ENCODE results near the gene TSHZ2. TPM values are rescaled to one million over a fixed set of nuclear protein-coding genes. Genes with fewer than 3 reads are reported as not detected.

Gene TSHZ2
- total RNA-seq, 1 donor from 2014 or later = 22.9 TPM

- Mint-ChIP-seq H3K4me1 (ENCODE audit: low read depth) (no peaks in the 10 kb centered on the region), H3K4me3 (ENCODE audit: low read depth) (no peak overlapping the region), H3K36me3 (ENCODE audit: insufficient read depth) (no peaks in the 10 kb centered on the region), H3K27ac (no peak overlapping the region), H3K27me3 (no peaks in the 10 kb centered on the region), H3K9me3 (ENCODE audit: low read depth) (peaks cover 3% of the 10 kb centered on the region)
- DNase-seq (ENCODE audit: low spot score, unreplicated experiment) = no peak
- no peak for TF ChIP-seq CTCF (IDR thresholded peaks at IDR 0.05; ENCODE audit: unreplicated experiment)
These were observed 62.7 kb downstream of the TSHZ2 start for GRCh38 chr20:53034899-53035298.

- H3K4me3 Mint-ChIP-seq (ENCODE audit: low read depth) = no peak overlapping the region
- no peak overlapping the region for H3K27ac Mint-ChIP-seq
- H3K27me3 Mint-ChIP-seq = no peaks in the 10 kb centered on the region
- no peaks in the 10 kb centered on the region for H3K36me3 Mint-ChIP-seq (ENCODE audit: insufficient read depth)
- DNase-seq (ENCODE audit: low spot score, unreplicated experiment) = no peak
- no peaks in the 10 kb centered on the region for H3K4me1 Mint-ChIP-seq (ENCODE audit: low read depth)
- no peak for TF ChIP-seq CTCF (IDR thresholded peaks at IDR 0.05; ENCODE audit: unreplicated experiment)
- peaks cover 3% of the 10 kb centered on the region for H3K9me3 Mint-ChIP-seq (ENCODE audit: low read depth)
These were observed 64.8 kb downstream of the TSHZ2 start for GRCh38 chr20:53036992-53037391.

GRCh38 chr20:53037621-53038020 is 65.5 kb downstream of the TSHZ2 start:
- no peaks in the 10 kb centered on the region for H3K27me3 Mint-ChIP-seq
- no peak for DNase-seq (ENCODE audit: low spot score, unreplicated experiment)
- H3K9me3 Mint-ChIP-seq (ENCODE audit: low read depth) = peaks cover 3% of the 10 kb centered on the region
- H3K4me1 Mint-ChIP-seq (ENCODE audit: low read depth) = no peaks in the 10 kb centered on the region
- TF ChIP-seq CTCF (IDR thresholded peaks at IDR 0.05; ENCODE audit: unreplicated experiment) = no peak
- no peak overlapping the region for H3K4me3 Mint-ChIP-seq (ENCODE audit: low read depth)
- H3K27ac Mint-ChIP-seq = no peak overlapping the region
- no peaks in the 10 kb centered on the region for H3K36me3 Mint-ChIP-seq (ENCODE audit: insufficient read depth)

- no peak for DNase-seq (ENCODE audit: low spot score, unreplicated experiment)
- Mint-ChIP-seq H3K9me3 (ENCODE audit: low read depth) (peaks cover 3% of the 10 kb centered on the region), H3K4me1 (ENCODE audit: low read depth) (no peaks in the 10 kb centered on the region), H3K4me3 (ENCODE audit: low read depth) (no peak overlapping the region), H3K36me3 (ENCODE audit: insufficient read depth) (no peaks in the 10 kb centered on the region), H3K27ac (no peak overlapping the region), H3K27me3 (no peaks in the 10 kb centered on the region)
- no peak for TF ChIP-seq CTCF (IDR thresholded peaks at IDR 0.05; ENCODE audit: unreplicated experiment)
These were observed 66.1 kb downstream of the TSHZ2 start for GRCh38 chr20:53038299-53038698.

GRCh38 chr20:53040693-53041589 is 68.8 kb downstream of the TSHZ2 start:
- H3K9me3 Mint-ChIP-seq (ENCODE audit: low read depth) = peaks cover 3% of the 10 kb centered on the region
- no peak overlapping the region for H3K4me3 Mint-ChIP-seq (ENCODE audit: low read depth)
- no peaks in the 10 kb centered on the region for H3K27me3 Mint-ChIP-seq
- H3K4me1 Mint-ChIP-seq (ENCODE audit: low read depth) = no peaks in the 10 kb centered on the region
- no peak for DNase-seq (ENCODE audit: low spot score, unreplicated experiment)
- no peak overlapping the region for H3K27ac Mint-ChIP-seq
- peaks cover 2% of the 10 kb centered on the region for H3K36me3 Mint-ChIP-seq (ENCODE audit: insufficient read depth)
- TF ChIP-seq CTCF (IDR thresholded peaks at IDR 0.05; ENCODE audit: unreplicated experiment) = no peak

Measured in progenitor cell of endocrine pancreas (in vitro differentiated cells).